A549 (cell line): Measurements from ENCODE around the gene TPRG1. TPM values are rescaled to one million over a fixed set of nuclear protein-coding genes. Genes with fewer than 3 reads are reported as not detected.
"Not testable (repeated sequence)": the region's sequence is repeated elsewhere in the genome, so short reads cannot be mapped to it uniquely, and the experiment has no call there.

ENCODE experiments used
- ATAC-seq, 2 experiments: fragments of 200-7000 bp in 1 of 2; fragments of >200 bp in 1 of 2; cut with Nextera tagmentation in 1 of 2; cut with Tn5 transposase in 1 of 2; 3 replicates each; pipeline versions ENCODE4 v1.8.0 to v1.9.1; 2018 to 2020; ENCODE audit warnings: mild to moderate bottlenecking in 1 of 2, moderate library complexity in 1 of 2
- CTCF ChIA-PET: fragments of 300-600 bp; sonication (Branson Sonifier 250); formaldehyde crosslinking; extraction: SDS; loops from one replicate; lab custom pipeline; 2021; ENCODE audit warnings: antibody characterized with exemption, inconsistent platforms; lab: Yijun Ruan, JAX
- POLR2A ChIA-PET: fragments of 350-600 bp; formaldehyde crosslinking; extraction: SDS; loops from one replicate; lab custom pipeline; 2021; ENCODE audit warnings: antibody characterized with exemption, inconsistent platforms; lab: Yijun Ruan, JAX
- DNase-seq, 2 experiments: peaks; one replicate each; pipeline versions ENCODE4 v3.0.0 to v3.0.0-alpha.2; 2011 to 2016; ENCODE audit warnings: low read depth in 1 of 2, low spot score in 1 of 2
- FAIRE-seq: peaks from 2 replicates; lab custom pipeline; 2011; peaks lifted over from hg19 to GRCh38; lab: Jason Lieb, UNC
- H3K27ac ChIP-seq, 2 experiments: fragments of >200 bp; sonication (Bioruptor Twin); formaldehyde crosslinking; 3 replicates each; pipeline ENCODE4 v1.5.1; 2016 to 2017
- H3K4me1 ChIP-seq: fragments of >200 bp; sonication (Bioruptor Twin); formaldehyde crosslinking; 3 replicates; pipeline ENCODE4 v1.6.1; 2016
- H3K4me2 ChIP-seq: fragments of >200 bp; sonication (Bioruptor Twin); formaldehyde crosslinking; 3 replicates; pipeline ENCODE4 v1.6.1; 2016
- H3K4me3 ChIP-seq: fragments of >200 bp; sonication (Bioruptor Twin); formaldehyde crosslinking; 3 replicates; pipeline ENCODE4 v1.5.1; 2016
- H3K9me3 ChIP-seq: fragments of >200 bp; sonication (Bioruptor Twin); formaldehyde crosslinking; 3 replicates; pipeline ENCODE4 v1.6.1; 2016
- CBX2 ChIP-seq: fragments of 200-600 bp; sonication (generic); IDR thresholded peaks from 2 replicates; pipeline ENCODE4 v1.6.1; 2016; ENCODE audit warnings: low read depth, mild to moderate bottlenecking, borderline replicate concordance
- CHD4 ChIP-seq: fragments of 200-600 bp; sonication (generic); IDR thresholded peaks from 2 replicates; pipeline ENCODE4 v1.6.1; 2016; ENCODE audit warnings: antibody characterized with exemption, mild to moderate bottlenecking, borderline replicate concordance
- EHF ChIP-seq: fragments of 250-450 bp; sonication (Bioruptor Pico); IDR thresholded peaks from 2 replicates; pipeline ENCODE4 v1.5.0; 2020; ENCODE audit warnings: mild to moderate bottlenecking
- ELK1 ChIP-seq: fragments of 150-350 bp; IDR thresholded peaks from 2 replicates; pipeline ENCODE4 v1.6.1; 2014; ENCODE audit warnings: low read depth, mild to moderate bottlenecking, low read length
- EP300 ChIP-seq, 2 experiments: fragments of >200 bp; sonication (Bioruptor Twin); formaldehyde crosslinking; IDR thresholded peaks; 2 replicates in 1 of 2; 3 replicates in 1 of 2; pipeline ENCODE4 v1.6.1; 2016 to 2017
- FOSL2 ChIP-seq, 2 experiments: fragments of 450-650 bp in 1 of 2; fragments of >200 bp in 1 of 2; sonication (Bioruptor Twin) in 1 of 2; formaldehyde crosslinking; IDR thresholded peaks; 2 replicates each; pipeline versions ENCODE4 v1.5.0 to v1.6.1; 2016 to 2020; ENCODE audit warnings: mild to moderate bottlenecking in 1 of 2, moderate library complexity in 1 of 2
- FOXS1 ChIP-seq: fragments of 250-450 bp; sonication (Bioruptor Pico); IDR thresholded peaks from 2 replicates; pipeline ENCODE4 v1.5.0; 2020; ENCODE audit warnings: mild to moderate bottlenecking, moderate library complexity
- GATA3 ChIP-seq: IDR thresholded peaks from 2 replicates; pipeline ENCODE4 v1.6.1; 2012; ENCODE audit warnings: borderline replicate concordance
- HEYL ChIP-seq: fragments of 250-450 bp; sonication (Bioruptor Pico); IDR thresholded peaks from 2 replicates; pipeline ENCODE4 v1.8.0; 2021; ENCODE audit warnings: mild to moderate bottlenecking, moderate library complexity
- HMGXB4 ChIP-seq: fragments of 250-450 bp; sonication (Bioruptor Pico); IDR thresholded peaks from 2 replicates; pipeline ENCODE4 v1.5.0; 2021; ENCODE audit warnings: mild to moderate bottlenecking, moderate library complexity, borderline replicate concordance
- HOXA7 ChIP-seq: fragments of 250-450 bp; sonication (Bioruptor Pico); IDR thresholded peaks from 2 replicates; pipeline ENCODE4 v1.5.0; 2020; ENCODE audit warnings: mild to moderate bottlenecking, moderate library complexity
- HOXB5 ChIP-seq: fragments of 250-450 bp; sonication (Bioruptor Pico); IDR thresholded peaks from 2 replicates; pipeline ENCODE4 v1.5.0; 2020; ENCODE audit warnings: mild to moderate bottlenecking, moderate library complexity
- NR3C1 ChIP-seq: fragments of >200 bp; sonication (Bioruptor Twin); formaldehyde crosslinking; IDR thresholded peaks from 3 replicates; pipeline ENCODE4 v1.6.1; 2017
- PBX3 ChIP-seq: IDR thresholded peaks from 2 replicates; pipeline ENCODE4 v1.6.1; 2012
- POLR2A ChIP-seq: IDR thresholded peaks from 2 replicates; pipeline ENCODE4 v1.6.1; 2012; ENCODE audit warnings: mild to moderate bottlenecking, low read length
- RARB ChIP-seq: fragments of 250-450 bp; sonication (Bioruptor Pico); IDR thresholded peaks from 2 replicates; pipeline ENCODE4 v1.8.0; 2021; ENCODE audit warnings: mild to moderate bottlenecking, moderate library complexity
- RCOR1 ChIP-seq: fragments of 150-350 bp; IDR thresholded peaks from 2 replicates; pipeline ENCODE4 v1.6.1; 2014; ENCODE audit warnings: antibody characterized with exemption, low read length, low read depth
- REST ChIP-seq: fragments of 200-600 bp; sonication (generic); IDR thresholded peaks from 2 replicates; pipeline ENCODE4 v1.6.1; 2016; ENCODE audit warnings: antibody characterized with exemption, mild to moderate bottlenecking, moderate library complexity
- RFX5 ChIP-seq: fragments of 450-650 bp; IDR thresholded peaks from 2 replicates; pipeline ENCODE4 v1.7.1; 2014; ENCODE audit warnings: antibody characterized with exemption, mild to moderate bottlenecking, moderate library complexity
- TFCP2L1 ChIP-seq: fragments of 250-450 bp; sonication (Bioruptor Pico); IDR thresholded peaks from 2 replicates; pipeline ENCODE4 v1.5.0; 2021; ENCODE audit warnings: mild to moderate bottlenecking
- USF2 ChIP-seq: fragments of 450-650 bp; IDR thresholded peaks from 2 replicates; pipeline ENCODE4 v1.6.1; 2014; ENCODE audit warnings: antibody characterized with exemption
- ZC3H11A ChIP-seq: fragments of 450-650 bp; IDR thresholded peaks from 2 replicates; pipeline ENCODE4 v1.6.1; 2014; ENCODE audit warnings: antibody characterized with exemption, mild to moderate bottlenecking
- ZFP36 ChIP-seq: fragments of 450-650 bp; IDR thresholded peaks from 2 replicates; pipeline ENCODE4 v1.6.1; 2014; ENCODE audit warnings: borderline replicate concordance; ENCODE audit not compliant: partially characterized antibody
- WGBS: methylation state at CpG from one replicate; pipeline ENCODE4 v1.1.6; 2017; ENCODE audit errors: missing lambda C conversion rate; 5-methylcytosine and 5-hydroxymethylcytosine counted together
- polyA plus RNA-seq, 4 experiments: library from polyadenylated mRNA; depleted of rRNA in 3 of 4; stranded (reverse); fragments of >200 nt; fragmentation: RNase III in 1 of 4; extraction: RNeasy Plus Mini Kit Qiagen cat#74134 plus additional on column Dnase treatment in 1 of 4; gene quantifications; 2 replicates in 3 of 4; 3 replicates in 1 of 4; pipeline ENCODE4 v1.2.3, GENCODE V29; 2011 to 2017

The TPRG1 gene
- polyA plus RNA-seq, 2 of the 4 experiments (the other 2 are of a cell fraction): 0.21 to 1.1 TPM

GRCh38 chr3:189325454-189325853 lies 153.7 kb downstream of the TPRG1 start (continued):
- TF ChIP-seq ELK1: no peak
- TF ChIP-seq POLR2A: no peak
- TF ChIP-seq HEYL: no peak
- no peak for TF ChIP-seq HMGXB4 (CRISPR knock-in tag)
- TF ChIP-seq RCOR1: no peak
- TF ChIP-seq USF2: no peak
- TF ChIP-seq, all 56 proteins: peak for 0

GRCh38 chr3:189329630-189330029 lies 157.9 kb downstream of the TPRG1 start:
- H3K9me3 ChIP-seq, POLR2A ChIA-PET, H3K4me3 ChIP-seq, DNase-seq, ATAC-seq, FAIRE-seq, CTCF ChIA-PET, H3K4me2 ChIP-seq: not testable (repeated sequence)
- 96% methylated on average over 4 of the region's 4 CpGs for WGBS
- TF ChIP-seq ZC3H11A: peak; percentile 64
- Histone ChIP-seq H3K27ac (peak overlapping the region in 1 of 2 experiments; percentile 53; a peak in 2 of 6 replicates), H3K4me1 (peaks cover 20% of the 10 kb centered on the region)

DNA sequence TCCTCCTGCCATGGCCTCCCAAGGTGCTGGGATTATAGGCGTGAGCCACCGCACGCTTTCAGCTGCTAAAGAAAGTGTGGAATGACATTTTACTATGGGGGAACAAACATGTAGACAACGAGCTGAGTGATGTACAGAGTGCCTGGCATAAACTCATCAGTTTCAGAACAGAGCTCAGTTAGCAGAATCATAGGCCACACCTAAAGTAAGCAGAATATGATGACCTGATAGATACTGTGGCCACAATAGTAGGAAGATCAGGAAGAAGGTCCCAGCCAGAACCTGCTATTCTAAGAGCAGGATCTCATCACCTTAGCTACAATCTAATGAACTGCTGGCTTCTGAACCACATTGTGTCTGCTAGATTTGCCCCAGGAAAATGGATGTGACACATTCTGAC lies 158.3 kb downstream of the TPRG1 start:
- CTCF ChIA-PET: no interaction called here
- TF ChIP-seq FOSL2 (IDR thresholded peaks at IDR 0.05) (no peak), FOSL2 (CRISPR knock-in tag; IDR thresholded peaks at IDR 0.05) (no peak), REST (no peak), CHD4 (no peak), TFCP2L1 (CRISPR knock-in tag) (no peak), RARB (CRISPR knock-in tag) (no peak), CBX2 (no peak)
- TF ChIP-seq, all 56 proteins: peak for 0
- peaks cover 20% of the 10 kb centered on the region for H3K4me1 ChIP-seq
- DNase-seq: no peak
- peak overlapping the region in 1 of 2 experiments; percentile 53; a peak in 2 of 6 replicates for H3K27ac ChIP-seq
- no peak for FAIRE-seq
- no peak overlapping the region for H3K4me3 ChIP-seq
- no peak overlapping the region for H3K4me2 ChIP-seq
- ATAC-seq: no peak
- WGBS: 96% methylated on average over 4 of the region's 4 CpGs
- POLR2A ChIA-PET: no interaction called here
- H3K9me3 ChIP-seq: no peaks in the 10 kb centered on the region

DNA sequence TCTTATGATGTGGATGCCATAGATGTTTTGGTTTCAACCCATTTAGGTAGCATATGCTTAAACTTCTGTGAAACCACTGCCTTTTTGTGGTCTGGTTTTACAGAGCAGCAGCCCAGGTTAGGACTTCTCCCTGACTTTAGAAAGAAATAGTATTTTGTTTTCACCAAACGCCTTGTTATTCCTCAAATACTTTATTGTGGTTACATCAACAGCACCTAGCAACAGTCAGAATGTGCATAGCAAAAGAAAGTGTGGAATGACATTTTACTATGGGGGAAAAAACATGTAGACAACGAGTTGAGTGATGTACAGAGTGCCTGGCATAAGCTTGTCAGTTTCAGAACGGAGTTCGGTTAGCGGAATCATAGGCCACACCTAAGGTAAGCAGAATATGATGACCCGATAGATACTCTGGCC lies 159.2 kb downstream of the TPRG1 start:
- Histone ChIP-seq H3K27ac (peak overlapping the region in 1 of 2 experiments; percentile 59; a peak in 2 of 6 replicates), H3K9me3 (0 out of 3 replicates have a peak, but pooled peaks cover under 1% of the 10 kb centered on the region), H3K4me1 (peaks cover 13% of the 10 kb centered on the region), H3K4me3 (no peak overlapping the region), H3K4me2 (no peak overlapping the region)
- ATAC-seq: no peak
- FAIRE-seq: no peak
- TF ChIP-seq HOXA7 (CRISPR knock-in tag) (no peak), ZFP36 (no peak), EP300 (IDR thresholded peaks at IDR 0.05) (no peak), HOXB5 (no peak), RFX5 (no peak), EHF (CRISPR knock-in tag) (no peak), POLR2A (no peak), FOXS1 (CRISPR knock-in tag) (no peak), NR3C1 (no peak), PBX3 (no peak), GATA3 (no peak), ELK1 (no peak), ZC3H11A (no peak)
- ChIA-PET POLR2A (no interaction called here), CTCF (no interaction called here)
- 89% methylated on average over 6 of the region's 6 CpGs for WGBS
- no peak for DNase-seq
